Activated T-helper 1 cell treated with Interleukin-2 at 50 U/mL for 16 hours (primary cell): ENCODE measurements around the gene KRTAP2-2.
"Not testable (repeated sequence)": the region's sequence is repeated elsewhere in the genome, so short reads cannot be mapped to it uniquely, and the experiment has no call there.

Experiments
- DNase-seq: peaks from one replicate; pipeline ENCODE4 v3.0.0-alpha.2; 2020; ENCODE audit warnings: low read depth

The KRTAP2-2 gene

GRCh38 chr17:41064301-41064700 is 9.3 kb upstream of the KRTAP2-2 start:
- no peak for DNase-seq

GRCh38 chr17:41063449-41063848 is 8.4 kb upstream of the KRTAP2-2 start:
- no peak for DNase-seq

- no peak for DNase-seq
Observed at GRCh38 chr17:41061964-41062363, 6.9 kb upstream of the KRTAP2-2 start.

GRCh38 chr17:41060052-41060604 is 5.1 kb upstream of the KRTAP2-2 start, which contains the start of gene KRTAP2-3:
TSS of gene KRTAP2-3 (minus strand) at chr17:41060114. CDS start at chr17:41060050, 64 bp downstream.
- DNase-seq, result no peak

- not testable (repeated sequence) for DNase-seq
Observed at GRCh38 chr17:41059276-41060051, 4.4 kb upstream of the KRTAP2-2 start.

GRCh38 chr17:41058741-41059140 is 3.7 kb upstream of the KRTAP2-2 start:
- no peak for DNase-seq

- no peak for DNase-seq
Observed at GRCh38 chr17:41057547-41057946, 2.5 kb upstream of the KRTAP2-2 start.

- not testable (repeated sequence) for DNase-seq
Observed at GRCh38 chr17:41054556-41054955, 474 bp downstream of the KRTAP2-2 start.

- no peak for DNase-seq
Observed at GRCh38 chr17:41054025-41054424, 1.0 kb downstream of the KRTAP2-2 start.

GRCh38 chr17:41052566-41052965 is 2.5 kb downstream of the KRTAP2-2 start:
- no peak for DNase-seq

GRCh38 chr17:41049110-41049509 is 5.9 kb downstream of the KRTAP2-2 start:
- DNase-seq, result no peak

- DNase-seq, result no peak
Observed at GRCh38 chr17:41048441-41048840, 6.6 kb downstream of the KRTAP2-2 start.

GRCh38 chr17:41046735-41047465 is 8.1 kb downstream of the KRTAP2-2 start, which contains the start of gene KRTAP2-1:
TSS of gene KRTAP2-1 (minus strand) at chr17:41047316. CDS start at chr17:41047267, 49 bp downstream.
- not testable (repeated sequence) for DNase-seq

GRCh38 chr17:41042953-41043352 is 12.1 kb downstream of the KRTAP2-2 start:
- DNase-seq, result no peak

GRCh38 chr17:41040783-41041571 is 14.1 kb downstream of the KRTAP2-2 start, which contains the start of gene KRTAP1-1:
TSS of gene KRTAP1-1 (minus strand) at chr17:41041450. CDS start at chr17:41041397, 53 bp downstream.
- not testable (repeated sequence) for DNase-seq

GRCh38 chr17:41037853-41038350 is 17.1 kb downstream of the KRTAP2-2 start:
- DNase-seq, result no peak

GRCh38 chr17:41034346-41034935 is 20.6 kb downstream of the KRTAP2-2 start, which contains the start of gene KRTAP1-3:
TSS of gene KRTAP1-3 (minus strand) at chr17:41034874. CDS start at chr17:41034821, 53 bp downstream.
- not testable (repeated sequence) for DNase-seq

GRCh38 chr17:41029633-41030245 is 25.3 kb downstream of the KRTAP2-2 start, which contains the start of gene KRTAP1-4:
TSS of gene KRTAP1-4 (minus strand) at chr17:41030195. CDS start at chr17:41030078, 117 bp downstream.
- DNase-seq, result no peak

- DNase-seq, result no peak
Observed at GRCh38 chr17:41026715-41027471, 28.1 kb downstream of the KRTAP2-2 start, which contains the start of gene KRTAP1-5. TSS of gene KRTAP1-5 (minus strand) at chr17:41027208. CDS start at chr17:41027155, 53 bp downstream.

- DNase-seq, result no peak
Observed at GRCh38 chr17:41024697-41025096, 30.3 kb downstream of the KRTAP2-2 start.
